ENCODE results near the gene INAFM1. TPM values are rescaled to one million over a fixed set of nuclear protein-coding genes. Genes with fewer than 3 reads are reported as not detected.

INAFM1 gene
- total RNA-seq, 1 experiment from 2014 or later, result 5.1 TPM

- intact Hi-C loops (cut with micrococcal nuclease), result no loop called here
- ChIA-PET POLR2A (ENCODE audit: unreplicated experiment) (no interaction called here), CTCF (no interaction called here)
- DNase-seq, result no peak
- no TSS peak for BruUV-seq (replicated peaks)
- Histone ChIP-seq H3K4me2 (ENCODE audit: low read length) (no peak overlapping the region), H3K9me3 (ENCODE audit: low read length) (no peaks in the 10 kb centered on the region), H3K4me3 (ENCODE audit: low read length) (no peak overlapping the region), H3K36me3 (ENCODE audit: low read depth, low read length) (no peaks in the 10 kb centered on the region), H3K9me2 (replicated peaks; ENCODE audit: low read length) (no peaks in the 10 kb centered on the region), H2AFZ (ENCODE audit: low read length) (no peak overlapping the region), H3K27ac (ENCODE audit: low read length) (no peak overlapping the region), H3F3A (ENCODE audit: low read length, unreplicated experiment) (no peaks in the 10 kb centered on the region), H4K20me1 (ENCODE audit: low read length) (no peaks in the 10 kb centered on the region), H3K9ac (ENCODE audit: low read length) (no peak overlapping the region), H3K79me2 (ENCODE audit: low read length) (no peaks in the 10 kb centered on the region), H3K4me1 (ENCODE audit: insufficient read depth, low read length) (no peaks in the 10 kb centered on the region), H3K27me3 (ENCODE audit: low read length) (no peaks in the 10 kb centered on the region)
- TF ChIP-seq CTCF (conservative IDR thresholded peaks at IDR 0.05; ENCODE audit: low read depth, low read length) (no peak), EZH2 (IDR thresholded peaks at IDR 0.05; ENCODE audit: low read length, unreplicated experiment) (no peak), EZH2phosphoT487 (IDR thresholded peaks at IDR 0.05; ENCODE audit: borderline replicate concordance, low read length) (no peak)
- no peak for ATAC-seq
Observed at GRCh38 chr19:47267350-47267759, 7.3 kb upstream of the INAFM1 start.

GRCh38 chr19:47268028-47268427 lies 6.7 kb upstream of the INAFM1 start:
- Histone ChIP-seq H3K9ac (ENCODE audit: low read length) (no peak overlapping the region), H3K4me3 (ENCODE audit: low read length) (no peak overlapping the region), H3K9me2 (replicated peaks; ENCODE audit: low read length) (no peaks in the 10 kb centered on the region), H3K36me3 (ENCODE audit: low read depth, low read length) (no peaks in the 10 kb centered on the region), H3K4me1 (ENCODE audit: insufficient read depth, low read length) (peaks cover 5% of the 10 kb centered on the region; the same call in 1 of the 2 replicates), H3K4me2 (ENCODE audit: low read length) (no peak overlapping the region), H2AFZ (ENCODE audit: low read length) (no peak overlapping the region), H3F3A (ENCODE audit: low read length, unreplicated experiment) (no peaks in the 10 kb centered on the region), H3K27me3 (ENCODE audit: low read length) (no peaks in the 10 kb centered on the region), H3K27ac (ENCODE audit: low read length) (no peak overlapping the region), H3K9me3 (ENCODE audit: low read length) (no peaks in the 10 kb centered on the region), H3K79me2 (ENCODE audit: low read length) (no peaks in the 10 kb centered on the region), H4K20me1 (ENCODE audit: low read length) (no peaks in the 10 kb centered on the region)
- ATAC-seq (no peak), DNase-seq (no peak)
- intact Hi-C loops (cut with micrococcal nuclease), result no loop called here
- no TSS peak for BruUV-seq (replicated peaks)
- POLR2A ChIA-PET (ENCODE audit: unreplicated experiment), result no interaction called here
- TF ChIP-seq EZH2phosphoT487 (IDR thresholded peaks at IDR 0.05; ENCODE audit: borderline replicate concordance, low read length), result no peak
- CTCF ChIA-PET, result no interaction called here

- Histone ChIP-seq H3K9me3 (ENCODE audit: low read length) (no peaks in the 10 kb centered on the region), H4K20me1 (ENCODE audit: low read length) (no peaks in the 10 kb centered on the region), H3K9me2 (replicated peaks; ENCODE audit: low read length) (no peaks in the 10 kb centered on the region), H2AFZ (ENCODE audit: low read length) (no peak overlapping the region), H3K9ac (ENCODE audit: low read length) (no peak overlapping the region), H3K4me1 (ENCODE audit: insufficient read depth, low read length) (peaks cover 5% of the 10 kb centered on the region; the same call in 1 of the 2 replicates), H3F3A (ENCODE audit: low read length, unreplicated experiment) (no peaks in the 10 kb centered on the region), H3K79me2 (ENCODE audit: low read length) (no peaks in the 10 kb centered on the region), H3K4me3 (ENCODE audit: low read length) (no peak overlapping the region), H3K36me3 (ENCODE audit: low read depth, low read length) (no peaks in the 10 kb centered on the region), H3K4me2 (ENCODE audit: low read length) (no peak overlapping the region), H3K27ac (ENCODE audit: low read length) (no peak overlapping the region), H3K27me3 (ENCODE audit: low read length) (no peaks in the 10 kb centered on the region)
- ATAC-seq (no peak), DNase-seq (no peak)
- BruUV-seq (replicated peaks), result no TSS peak
- POLR2A ChIA-PET (ENCODE audit: unreplicated experiment), result no interaction called here
- CTCF ChIA-PET, result interaction anchor here (0.7 kb wide), 1 partner anchor 121 kb away, joined by 3 read pairs; no protein-coding TSS in a partner anchor
- intact Hi-C loops (cut with micrococcal nuclease), result no loop called here
- no peak for TF ChIP-seq CTCF (conservative IDR thresholded peaks at IDR 0.05; ENCODE audit: low read depth, low read length)
Observed at GRCh38 chr19:47269596-47269995, 5.1 kb upstream of the INAFM1 start.
